ENCODE results near the gene MUC20.

DNA sequence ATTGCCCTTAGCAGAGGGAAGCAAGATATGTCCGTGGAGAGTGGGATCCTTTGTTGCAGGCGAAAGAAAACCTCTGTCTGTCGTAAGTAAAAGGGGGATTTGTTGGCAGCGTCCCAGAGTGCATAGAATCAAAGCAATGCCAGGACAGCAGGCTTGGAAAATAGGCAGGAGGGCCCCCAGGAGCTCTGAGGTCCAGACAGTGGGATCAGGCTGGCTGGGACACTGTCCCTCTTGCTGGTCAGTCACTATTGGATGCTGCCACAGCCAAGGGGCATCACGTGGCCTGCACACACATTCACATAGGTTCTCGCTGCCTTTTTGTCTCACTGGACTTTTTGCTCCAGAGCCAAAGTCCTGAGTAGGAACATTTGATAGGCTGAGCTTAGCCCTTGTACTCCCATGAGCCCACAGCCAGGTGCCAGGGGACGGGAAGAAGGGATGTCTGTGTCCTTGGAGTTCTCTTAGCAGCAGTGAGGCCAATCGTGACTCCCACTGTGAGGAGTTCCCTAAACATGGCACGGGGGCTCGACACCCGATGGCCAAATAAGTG lies 10.7 kb downstream of the MUC20 start:
- TF ChIP-seq, protein P1, sequence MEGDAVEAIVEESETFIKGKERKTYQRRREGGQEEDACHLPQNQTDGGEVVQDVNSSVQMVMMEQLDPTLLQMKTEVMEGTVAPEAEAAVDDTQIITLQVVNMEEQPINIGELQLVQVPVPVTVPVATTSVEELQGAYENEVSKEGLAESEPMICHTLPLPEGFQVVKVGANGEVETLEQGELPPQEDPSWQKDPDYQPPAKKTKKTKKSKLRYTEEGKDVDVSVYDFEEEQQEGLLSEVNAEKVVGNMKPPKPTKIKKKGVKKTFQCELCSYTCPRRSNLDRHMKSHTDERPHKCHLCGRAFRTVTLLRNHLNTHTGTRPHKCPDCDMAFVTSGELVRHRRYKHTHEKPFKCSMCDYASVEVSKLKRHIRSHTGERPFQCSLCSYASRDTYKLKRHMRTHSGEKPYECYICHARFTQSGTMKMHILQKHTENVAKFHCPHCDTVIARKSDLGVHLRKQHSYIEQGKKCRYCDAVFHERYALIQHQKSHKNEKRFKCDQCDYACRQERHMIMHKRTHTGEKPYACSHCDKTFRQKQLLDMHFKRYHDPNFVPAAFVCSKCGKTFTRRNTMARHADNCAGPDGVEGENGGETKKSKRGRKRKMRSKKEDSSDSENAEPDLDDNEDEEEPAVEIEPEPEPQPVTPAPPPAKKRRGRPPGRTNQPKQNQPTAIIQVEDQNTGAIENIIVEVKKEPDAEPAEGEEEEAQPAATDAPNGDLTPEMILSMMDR (IDR thresholded peaks at IDR 0.05), result no peak
- no peak for TF ChIP-seq EZH2 (IDR thresholded peaks at IDR 0.05)
- TF ChIP-seq EZH2phosphoT487 (IDR thresholded peaks at IDR 0.05), result no peak
